ENCODE results near the gene ISOC2. TPM values are rescaled to one million over a fixed set of nuclear protein-coding genes. Genes with fewer than 3 reads are reported as not detected.
A peak's percentile ranks its signal among the peaks of the same experiment; 100 is the strongest.

ISOC2 gene
- total and polyA plus RNA-seq, 9 donors = 1.4 to 39.4 (median 31.7) TPM

GRCh38 chr19:55490478-55491432 lies 29.3 kb upstream of the ISOC2 start:
- intact Hi-C loops (cut with DNase I) = no loop called here
- Histone ChIP-seq H3K27me3 (no peaks in the 10 kb centered on the region), H3K4me3 (no peak overlapping the region), H3K9me3 (no peaks in the 10 kb centered on the region), H3K27ac (peak overlapping the region; percentile 45 to 56), H3K36me3 (no peaks in the 10 kb centered on the region), H3K4me1 (ENCODE audit: insufficient read depth) (peaks cover 28% of the 10 kb centered on the region)
- TF ChIP-seq EP300 (IDR thresholded peaks at IDR 0.05) (no peak), CTCF (IDR thresholded peaks at IDR 0.05) (no peak), POLR2A (IDR thresholded peaks at IDR 0.05) (no peak)
- WGBS, 3 donors = 79 to 80% (median 80%) methylated on average over 51 to 52 of the region's 52 CpGs
- peak in 4 of 5 donors; percentile 48 to 57 (median 51) for DNase-seq

DNA sequence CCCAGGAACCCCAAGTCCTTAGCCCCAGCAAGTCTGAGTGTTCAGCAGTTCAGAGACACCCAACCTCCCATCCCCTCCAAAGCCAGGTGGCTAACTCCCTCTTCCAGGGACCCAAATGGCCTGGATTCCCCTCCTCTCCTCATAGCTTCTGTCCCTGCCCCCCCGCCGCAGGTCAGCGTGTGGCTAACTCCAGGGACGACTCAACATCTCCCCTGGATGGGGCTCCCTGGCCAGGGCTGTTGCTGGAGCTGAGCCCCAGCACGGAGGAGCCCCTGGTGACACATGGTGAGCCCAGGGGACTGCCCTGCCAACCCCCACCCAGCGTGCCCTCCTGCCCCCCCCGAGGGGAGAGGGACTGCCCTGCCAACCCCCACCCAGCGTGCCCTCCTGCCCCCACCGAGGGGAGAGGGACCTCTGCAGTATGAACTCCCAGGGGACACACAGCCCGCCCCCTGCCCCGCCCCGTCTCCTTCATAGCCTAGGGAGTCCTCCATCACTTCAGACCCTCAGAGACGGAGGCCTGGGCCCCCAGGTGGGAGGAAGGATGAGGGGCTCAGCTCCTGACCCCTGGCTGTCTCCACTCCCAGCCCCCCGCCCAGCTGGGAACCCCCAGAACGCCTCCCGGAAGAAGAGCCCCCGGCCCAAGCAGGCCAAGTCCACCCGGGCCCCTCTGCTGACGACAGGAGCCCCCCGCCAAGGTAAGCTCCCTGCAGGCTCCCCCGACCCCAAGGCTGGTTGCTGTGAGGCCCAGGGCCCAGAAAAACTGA lies 28.5 kb upstream of the ISOC2 start:
- WGBS, 3 donors = 75 to 89% (median 81%) methylated on average over 9 to 21 of the region's 21 CpGs
- intact Hi-C loops (cut with DNase I) = no loop called here
- peak in 4 of 5 donors; percentile 33 to 62 (median 58) for DNase-seq
- peaks cover 31% of the 10 kb centered on the region for H3K4me1 ChIP-seq (ENCODE audit: insufficient read depth)
- H3K9me3 ChIP-seq = no peaks in the 10 kb centered on the region
- no peaks in the 10 kb centered on the region for H3K27me3 ChIP-seq
- TF ChIP-seq CTCF (IDR thresholded peaks at IDR 0.05) (no peak), EP300 (IDR thresholded peaks at IDR 0.05) (no peak), POLR2A (IDR thresholded peaks at IDR 0.05) (no peak)
- H3K27ac ChIP-seq = peak overlapping the region; percentile 79 to 85
- no peaks in the 10 kb centered on the region for H3K36me3 ChIP-seq
- H3K4me3 ChIP-seq = no peak overlapping the region

- TF ChIP-seq CTCF (IDR thresholded peaks at IDR 0.05) = no peak
- TF ChIP-seq EP300 (IDR thresholded peaks at IDR 0.05) = no peak
- no peak for TF ChIP-seq POLR2A (IDR thresholded peaks at IDR 0.05)
- no peaks in the 10 kb centered on the region for H3K36me3 ChIP-seq
- WGBS, 3 donors = 70 to 79% (median 78%) methylated on average over 20 to 36 of the region's 36 CpGs
- intact Hi-C loops (cut with DNase I) = no loop called here
- no peak overlapping the region for H3K4me3 ChIP-seq
- H3K9me3 ChIP-seq = no peaks in the 10 kb centered on the region
- H3K27ac ChIP-seq = peak overlapping the region; percentile 79 to 85
- no peaks in the 10 kb centered on the region for H3K27me3 ChIP-seq
- peak in 4 of 5 donors; percentile 55 to 74 (median 69) for DNase-seq
- peaks cover 35% of the 10 kb centered on the region for H3K4me1 ChIP-seq (ENCODE audit: insufficient read depth)
Measured at GRCh38 chr19:55488986-55489710, 27.7 kb upstream of the ISOC2 start.
